ENCODE results near the gene TUBA1C. TPM values are rescaled to one million over a fixed set of nuclear protein-coding genes. Genes with fewer than 3 reads are reported as not detected.
"Not testable (repeated sequence)": the region's sequence is repeated elsewhere in the genome, so short reads cannot be mapped to it uniquely, and the experiment has no call there.

The TUBA1C gene
- total RNA-seq, 1 experiment from 2014 or later: 660 TPM

GRCh38 chr12:49279706-49280159 is 14.9 kb downstream of the TUBA1C start:
- Histone ChIP-seq H3K4me2 (ENCODE audit: insufficient read depth, insufficient read length, low read length) (no peak overlapping the region), H3T11ph (ENCODE audit: low read length) (no peak overlapping the region), H2BK120ac (ENCODE audit: low read depth, low read length, poor library complexity, severe bottlenecking) (no peak overlapping the region), H3K18ac (ENCODE audit: insufficient read length, low read depth, low read length) (no peak overlapping the region), H3K9ac (ENCODE audit: extremely low read depth, insufficient read length, low read length) (no peak overlapping the region), H2AK5ac (ENCODE audit: insufficient read length, low read length) (no peak overlapping the region), H3K4ac (ENCODE audit: low read depth, low read length) (no peak overlapping the region), H3K56ac (ENCODE audit: insufficient read length, low read depth, low read length) (no peak overlapping the region), H3K4me1 (ENCODE audit: insufficient read depth, low read length) (no peaks in the 10 kb centered on the region; the same call in 1 of the 2 replicates), H4K5ac (ENCODE audit: insufficient read length, low read depth, low read length) (peak overlapping the region; percentile 56), H2BK5ac (ENCODE audit: insufficient read length, low read length) (no peak overlapping the region), H3K9me3 (ENCODE audit: control insufficient read depth, low read depth, low read length) (no peaks in the 10 kb centered on the region), H4K8ac (replicated peaks; ENCODE audit: insufficient read length, low read depth, low read length) (no peak overlapping the region), H3K79me2 (ENCODE audit: insufficient read depth, low read length) (no peaks in the 10 kb centered on the region), H2BK15ac (ENCODE audit: low read depth, low read length) (no peak overlapping the region), H3K79me1 (ENCODE audit: insufficient read depth, low read depth, low read length, poor library complexity, severe bottlenecking) (no peaks in the 10 kb centered on the region), H3K14ac (ENCODE audit: insufficient read depth, low read length) (no peak overlapping the region), H3K27ac (ENCODE audit: insufficient read length, low read depth, low read length) (no peak overlapping the region), H2BK20ac (ENCODE audit: low read depth, low read length, poor library complexity, severe bottlenecking) (no peak overlapping the region), H3K23me2 (ENCODE audit: insufficient read length, low read depth, low read length, poor library complexity, severe bottlenecking) (no peaks in the 10 kb centered on the region), H2AFZ (ENCODE audit: low read length) (no peak overlapping the region), H3K27me3 (ENCODE audit: insufficient read depth, low read length) (no peaks in the 10 kb centered on the region), H2BK12ac (ENCODE audit: insufficient read length, low read depth, low read length) (no peak overlapping the region), H4K91ac (ENCODE audit: insufficient read length, low read depth, low read length) (no peak overlapping the region), H4K20me1 (ENCODE audit: control insufficient read depth, insufficient read depth, insufficient read length) (no peaks in the 10 kb centered on the region), H3K23ac (ENCODE audit: insufficient read length, low read depth, low read length) (no peak overlapping the region)
- peaks cover 3% of the 10 kb centered on the region for H3K27me3 Mint-ChIP-seq (ENCODE audit: low read depth)
- no peaks in the 10 kb centered on the region for H3K36me3 Mint-ChIP-seq (ENCODE audit: insufficient read depth in 1 of 3, low read depth in 3 of 3)
- no CpG with 5 or more reads among the region's 7 CpGs for WGBS (ENCODE audit: extremely low coverage, insufficient read length, low lambda C conversion rate)
- peak overlapping the region in 2 of 3 experiments; percentile 13 to 53; a peak in 1 of 7 replicates for H3K27ac Mint-ChIP-seq
- no peak for TF ChIP-seq CTCF (conservative IDR thresholded peaks at IDR 0.05)
- peak; percentile 71 for DNase-seq
- H3K9me3 Mint-ChIP-seq: no peaks in the 10 kb centered on the region
- peaks cover 15 to 24% of the 10 kb centered on the region in 2 experiments for H3K4me1 Mint-ChIP-seq
- no peak overlapping the region for H3K4me3 Mint-ChIP-seq

GRCh38 chr12:49280545-49280944 is 15.7 kb downstream of the TUBA1C start:
- H3K36me3 Mint-ChIP-seq (ENCODE audit: insufficient read depth in 1 of 3, low read depth in 3 of 3); H3T11ph ChIP-seq (ENCODE audit: low read length); H3K27ac ChIP-seq (ENCODE audit: insufficient read length, low read depth, low read length); H4K20me1 ChIP-seq (ENCODE audit: control insufficient read depth, insufficient read depth, insufficient read length); H3K4me3 Mint-ChIP-seq; H4K5ac ChIP-seq (ENCODE audit: insufficient read length, low read depth, low read length); H3K4ac ChIP-seq (ENCODE audit: low read depth, low read length); H3K18ac ChIP-seq (ENCODE audit: insufficient read length, low read depth, low read length); H3K79me1 ChIP-seq (ENCODE audit: insufficient read depth, low read depth, low read length, poor library complexity, severe bottlenecking); H2BK5ac ChIP-seq (ENCODE audit: insufficient read length, low read length); H3K4me2 ChIP-seq (ENCODE audit: insufficient read depth, insufficient read length, low read length); H3K27me3 ChIP-seq (ENCODE audit: insufficient read depth, low read length); H3K79me2 ChIP-seq (ENCODE audit: insufficient read depth, low read length); H2BK12ac ChIP-seq (ENCODE audit: insufficient read length, low read depth, low read length); H3K14ac ChIP-seq (ENCODE audit: insufficient read depth, low read length); H2AFZ ChIP-seq (ENCODE audit: low read length); H2BK120ac ChIP-seq (ENCODE audit: low read depth, low read length, poor library complexity, severe bottlenecking); H2AK5ac ChIP-seq (ENCODE audit: insufficient read length, low read length); H2BK20ac ChIP-seq (ENCODE audit: low read depth, low read length, poor library complexity, severe bottlenecking); H2BK15ac ChIP-seq (ENCODE audit: low read depth, low read length); H4K8ac ChIP-seq (replicated peaks; ENCODE audit: insufficient read length, low read depth, low read length); H3K9ac ChIP-seq (ENCODE audit: extremely low read depth, insufficient read length, low read length); H3K9me3 ChIP-seq (ENCODE audit: control insufficient read depth, low read depth, low read length); H3K23ac ChIP-seq (ENCODE audit: insufficient read length, low read depth, low read length); DNase-seq; H3K56ac ChIP-seq (ENCODE audit: insufficient read length, low read depth, low read length); H3K27me3 Mint-ChIP-seq (ENCODE audit: low read depth); H4K91ac ChIP-seq (ENCODE audit: insufficient read length, low read depth, low read length); H3K23me2 ChIP-seq (ENCODE audit: insufficient read length, low read depth, low read length, poor library complexity, severe bottlenecking); H3K4me1 ChIP-seq (ENCODE audit: insufficient read depth, low read length); H3K9me3 Mint-ChIP-seq: not testable (repeated sequence)
- Mint-ChIP-seq H3K27ac (peak overlapping the region in 1 of 3 experiments; percentile 77; a peak in 1 of 7 replicates), H3K4me1 (peaks cover 15 to 25% of the 10 kb centered on the region in 2 experiments)
- WGBS (ENCODE audit: extremely low coverage, insufficient read length, low lambda C conversion rate): no CpG with 5 or more reads among the region's 6 CpGs

Measured in H9 (cell line).